Nephron (organoid): Measurements from ENCODE around the gene FPGS.

Experiments used
- H3K27ac Mint-ChIP-seq, 3 experiments: 2 replicates each; pipeline ENCODE4 v1.8.0; 2020; ENCODE audit warnings: mixed read lengths in 3 of 3, mild to moderate bottlenecking in 2 of 3, moderate library complexity in 1 of 3
- H3K27me3 Mint-ChIP-seq: 2 replicates; pipeline ENCODE4 v1.8.0; 2021; ENCODE audit warnings: low read depth, mild to moderate bottlenecking, moderate library complexity, mixed read lengths
- H3K36me3 Mint-ChIP-seq: 2 replicates; pipeline ENCODE4 v1.8.0; 2020; ENCODE audit warnings: low read depth, mixed read lengths
- H3K4me1 Mint-ChIP-seq: 2 replicates; pipeline ENCODE4 v1.8.0; 2020; ENCODE audit warnings: mixed read lengths
- H3K4me3 Mint-ChIP-seq, 3 experiments: 2 replicates each; pipeline ENCODE4 v1.8.0; 2020; ENCODE audit warnings: mild to moderate bottlenecking in 3 of 3, mixed read lengths in 3 of 3, moderate library complexity in 2 of 3
- H3K9me3 Mint-ChIP-seq: 2 replicates; pipeline ENCODE4 v1.8.0; 2020; ENCODE audit warnings: mixed read lengths
- CTCF ChIP-seq, 3 experiments: fragments of 200-600 bp; sonication (generic); IDR thresholded peaks; one replicate each; pipeline ENCODE4 v1.5.0; 2021; ENCODE audit warnings: antibody characterized with exemption in 3 of 3; ENCODE audit not compliant: unreplicated experiment in 3 of 3

Gene FPGS

GRCh38 chr9:127810378-127811187, 7.9 kb downstream of the FPGS start:
- H3K27me3 Mint-ChIP-seq, result no peaks in the 10 kb centered on the region
- TF ChIP-seq CTCF (IDR thresholded peaks at IDR 0.05; ENCODE audit: unreplicated experiment in 3 of 3), result no peak
- H3K36me3 Mint-ChIP-seq, result peaks cover 22% of the 10 kb centered on the region
- H3K9me3 Mint-ChIP-seq, result no peaks in the 10 kb centered on the region
- no peaks in the 10 kb centered on the region for H3K4me1 Mint-ChIP-seq
- H3K27ac Mint-ChIP-seq, result no peak overlapping the region
- no peak overlapping the region for H3K4me3 Mint-ChIP-seq

- H3K4me1 Mint-ChIP-seq, result peaks cover 2% of the 10 kb centered on the region
- no peaks in the 10 kb centered on the region for H3K9me3 Mint-ChIP-seq
- no peak overlapping the region for H3K27ac Mint-ChIP-seq
- peaks cover 14% of the 10 kb centered on the region for H3K36me3 Mint-ChIP-seq
- TF ChIP-seq CTCF (IDR thresholded peaks at IDR 0.05; ENCODE audit: unreplicated experiment in 3 of 3), result no peak
- no peak overlapping the region for H3K4me3 Mint-ChIP-seq
- no peaks in the 10 kb centered on the region for H3K27me3 Mint-ChIP-seq
Measured at GRCh38 chr9:127812011-127812410, 9.3 kb downstream of the FPGS start.

GRCh38 chr9:127812936-127813675, 10.4 kb downstream of the FPGS start:
- peaks cover 13% of the 10 kb centered on the region for H3K4me1 Mint-ChIP-seq
- H3K36me3 Mint-ChIP-seq, result peaks cover 4% of the 10 kb centered on the region
- TF ChIP-seq CTCF (IDR thresholded peaks at IDR 0.05; ENCODE audit: unreplicated experiment in 3 of 3), result no peak
- no peak overlapping the region for H3K4me3 Mint-ChIP-seq
- H3K27me3 Mint-ChIP-seq, result no peaks in the 10 kb centered on the region
- H3K9me3 Mint-ChIP-seq, result no peaks in the 10 kb centered on the region
- no peak overlapping the region for H3K27ac Mint-ChIP-seq

GRCh38 chr9:127813686-127814226, 11.1 kb downstream of the FPGS start:
- H3K9me3 Mint-ChIP-seq, result no peaks in the 10 kb centered on the region
- H3K36me3 Mint-ChIP-seq, result peaks cover 8% of the 10 kb centered on the region
- no peak overlapping the region for H3K27ac Mint-ChIP-seq
- no peak for TF ChIP-seq CTCF (IDR thresholded peaks at IDR 0.05; ENCODE audit: unreplicated experiment in 3 of 3)
- peaks cover 18% of the 10 kb centered on the region for H3K4me1 Mint-ChIP-seq
- H3K27me3 Mint-ChIP-seq, result no peaks in the 10 kb centered on the region
- H3K4me3 Mint-ChIP-seq, result no peak overlapping the region

- Mint-ChIP-seq H3K4me1 (peaks cover 18% of the 10 kb centered on the region), H3K4me3 (no peak overlapping the region), H3K36me3 (peaks cover 8% of the 10 kb centered on the region), H3K27me3 (no peaks in the 10 kb centered on the region), H3K9me3 (no peaks in the 10 kb centered on the region), H3K27ac (no peak overlapping the region)
- no peak for TF ChIP-seq CTCF (IDR thresholded peaks at IDR 0.05; ENCODE audit: unreplicated experiment in 3 of 3)
Measured at GRCh38 chr9:127814619-127815511, 12.2 kb downstream of the FPGS start.
